ENCODE data around the gene SRF.

Gene SRF

GRCh38 chr6:43146709-43147688 lies 24.1 kb upstream of the SRF start:
- no peak for DNase-seq
- CTCF ChIA-PET: interaction anchor here (0.6 to 4.8 kb wide), 10 partner anchors 22 to 248 kb away, joined by 3 to 41 read pairs (median 3); no protein-coding TSS in a partner anchor
- POLR2A ChIA-PET: no interaction called here

DNA sequence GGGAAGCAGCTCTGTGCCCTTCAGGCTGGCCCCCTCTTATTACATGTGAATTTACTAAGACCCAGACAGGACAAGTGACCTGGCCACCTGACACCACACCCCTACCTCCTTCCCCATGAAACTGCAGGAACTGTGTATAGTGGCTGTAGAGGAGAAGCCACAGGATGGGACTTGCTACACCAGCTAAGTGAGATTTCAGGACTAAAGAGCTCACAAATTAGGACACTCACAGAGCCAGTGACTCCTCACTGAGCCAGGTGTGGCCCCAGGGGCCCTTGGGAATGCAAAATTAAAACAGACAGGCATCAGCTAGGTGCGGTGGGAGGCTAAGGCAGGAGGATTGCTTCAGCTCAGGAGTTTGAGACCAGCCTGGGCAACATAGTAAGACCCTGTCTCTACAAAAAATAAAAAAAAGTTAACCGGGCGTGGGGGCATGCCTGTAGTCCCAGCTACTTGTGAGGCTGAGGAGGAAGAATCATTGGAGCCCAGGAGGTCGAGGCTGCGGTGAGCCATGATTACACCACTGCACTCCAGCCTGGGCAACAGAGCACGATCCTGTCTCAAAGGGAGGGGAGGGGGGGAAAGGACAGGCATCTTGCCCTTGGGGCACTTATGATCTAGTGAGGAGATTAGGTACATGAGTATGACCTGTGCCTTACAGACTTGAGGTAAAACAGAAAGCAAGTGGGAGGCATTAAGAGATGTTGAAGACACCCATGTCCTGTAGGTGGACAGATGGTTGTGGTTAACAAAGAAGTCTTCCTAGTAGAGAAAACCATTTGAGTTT lies 23.2 kb upstream of the SRF start:
- DNase-seq: no peak
- peaks cover 3 to 34% (median 16%) of the 10 kb centered on the region in 4 experiments for H3K36me3 ChIP-seq (ENCODE audit: control insufficient read depth in 4 of 4, insufficient read depth in 4 of 4, low read length in 3 of 4)
- ChIA-PET POLR2A (no interaction called here), CTCF (interaction anchor here (0.8 to 1.6 kb wide), 7 partner anchors 21 to 249 kb away, joined by 3 to 5 read pairs (median 3); no protein-coding TSS in a partner anchor)
- H3K9me3 ChIP-seq (ENCODE audit: control extremely low read depth in 1 of 5, control insufficient read depth in 4 of 5, insufficient read depth in 2 of 5, low read depth in 1 of 5, low read length in 4 of 5): no peaks in the 10 kb centered on the region
- no peak overlapping the region for H3K27ac ChIP-seq (ENCODE audit: insufficient read depth in 1 of 2, low read depth in 1 of 2, low read length in 2 of 2, poor library complexity in 1 of 2, severe bottlenecking in 2 of 2)
- no peak overlapping the region for H3K4me3 ChIP-seq (ENCODE audit: control insufficient read depth in 1 of 7, extremely low read depth in 1 of 7, insufficient read depth in 4 of 7, low read depth in 2 of 7, low read length in 6 of 7)
- H3K27me3 ChIP-seq (replicated peaks in 2 of 5; ENCODE audit: control insufficient read depth in 4 of 5, insufficient read depth in 5 of 5, low read length in 4 of 5): no peaks in the 10 kb centered on the region
- WGBS (ENCODE audit: insufficient coverage): 97% methylated on average over 5 of the region's 6 CpGs
- H3K4me1 ChIP-seq (ENCODE audit: control extremely low read depth in 1 of 4, control insufficient read depth in 4 of 4, insufficient read depth in 4 of 4, low read length in 3 of 4): peaks cover 0 to 10% (median 5%) of the 10 kb centered on the region in 4 experiments

More at GRCh38 chr6:43146709-43147688, 24.1 kb upstream of the SRF start:
- Histone ChIP-seq H3K36me3 (ENCODE audit: control insufficient read depth in 4 of 4, insufficient read depth in 4 of 4, low read length in 3 of 4) (peaks cover 3 to 35% (median 17%) of the 10 kb centered on the region in 4 experiments), H3K27ac (ENCODE audit: insufficient read depth in 1 of 2, low read depth in 1 of 2, low read length in 2 of 2, poor library complexity in 1 of 2, severe bottlenecking in 2 of 2) (no peak overlapping the region), H3K4me3 (ENCODE audit: control insufficient read depth in 1 of 7, extremely low read depth in 1 of 7, insufficient read depth in 4 of 7, low read depth in 2 of 7, low read length in 6 of 7) (no peak overlapping the region), H3K27me3 (replicated peaks in 2 of 5; ENCODE audit: control insufficient read depth in 4 of 5, insufficient read depth in 5 of 5, low read length in 4 of 5) (no peaks in the 10 kb centered on the region), H3K4me1 (ENCODE audit: control extremely low read depth in 1 of 4, control insufficient read depth in 4 of 4, insufficient read depth in 4 of 4, low read length in 3 of 4) (peaks cover 0 to 10% (median 5%) of the 10 kb centered on the region in 4 experiments), H3K9me3 (ENCODE audit: control extremely low read depth in 1 of 5, control insufficient read depth in 4 of 5, insufficient read depth in 2 of 5, low read depth in 1 of 5, low read length in 4 of 5) (no peaks in the 10 kb centered on the region)
- 98% methylated on average over 8 of the region's 8 CpGs for WGBS (ENCODE audit: insufficient coverage)

- 100% methylated on average over 1 of the region's 1 CpG for WGBS (ENCODE audit: insufficient coverage)
- Histone ChIP-seq H3K27me3 (replicated peaks in 2 of 5; ENCODE audit: control insufficient read depth in 4 of 5, insufficient read depth in 5 of 5, low read length in 4 of 5) (no peaks in the 10 kb centered on the region), H3K9me3 (ENCODE audit: control extremely low read depth in 1 of 5, control insufficient read depth in 4 of 5, insufficient read depth in 2 of 5, low read depth in 1 of 5, low read length in 4 of 5) (no peaks in the 10 kb centered on the region), H3K4me1 (ENCODE audit: control extremely low read depth in 1 of 4, control insufficient read depth in 4 of 4, insufficient read depth in 4 of 4, low read length in 3 of 4) (no peaks in the 10 kb centered on the region), H3K27ac (ENCODE audit: insufficient read depth in 1 of 2, low read depth in 1 of 2, low read length in 2 of 2, poor library complexity in 1 of 2, severe bottlenecking in 2 of 2) (no peak overlapping the region), H3K4me3 (ENCODE audit: control insufficient read depth in 1 of 7, extremely low read depth in 1 of 7, insufficient read depth in 4 of 7, low read depth in 2 of 7, low read length in 6 of 7) (no peak overlapping the region), H3K36me3 (ENCODE audit: control insufficient read depth in 4 of 4, insufficient read depth in 4 of 4, low read length in 3 of 4) (peaks cover 3 to 33% (median 16%) of the 10 kb centered on the region in 4 experiments)
- DNase-seq: no peak
- POLR2A ChIA-PET: interaction anchor here (0.9 kb wide), 1 partner anchor 8 kb away, joined by 4 read pairs; no protein-coding TSS in a partner anchor
- CTCF ChIA-PET: interaction anchor here (0.8 kb wide), 1 partner anchor 489 kb away, joined by 3 read pairs; no protein-coding TSS in a partner anchor
These were observed 21.8 kb upstream of the SRF start for GRCh38 chr6:43149265-43149664.

GRCh38 chr6:43150051-43150751 lies 20.9 kb upstream of the SRF start:
- POLR2A ChIA-PET: no interaction called here
- H3K36me3 ChIP-seq (ENCODE audit: control insufficient read depth in 4 of 4, insufficient read depth in 4 of 4, low read length in 3 of 4): peaks cover 3 to 24% (median 11%) of the 10 kb centered on the region in 4 experiments

GRCh38 chr6:43159599-43159998 lies 11.5 kb upstream of the SRF start:
- no peak for DNase-seq
- Histone ChIP-seq H3K4me3 (ENCODE audit: control insufficient read depth in 1 of 7, extremely low read depth in 1 of 7, insufficient read depth in 4 of 7, low read depth in 2 of 7, low read length in 6 of 7) (no peak overlapping the region), H3K4me1 (ENCODE audit: control extremely low read depth in 1 of 4, control insufficient read depth in 4 of 4, insufficient read depth in 4 of 4, low read length in 3 of 4) (no peaks in the 10 kb centered on the region), H3K9me3 (ENCODE audit: control extremely low read depth in 1 of 5, control insufficient read depth in 4 of 5, insufficient read depth in 2 of 5, low read depth in 1 of 5, low read length in 4 of 5) (no peaks in the 10 kb centered on the region), H3K36me3 (ENCODE audit: control insufficient read depth in 4 of 4, insufficient read depth in 4 of 4, low read length in 3 of 4) (peaks cover 0 to 14% (median 7%) of the 10 kb centered on the region in 4 experiments), H3K27me3 (replicated peaks in 2 of 5; ENCODE audit: control insufficient read depth in 4 of 5, insufficient read depth in 5 of 5, low read length in 4 of 5) (no peaks in the 10 kb centered on the region), H3K27ac (ENCODE audit: insufficient read depth in 1 of 2, low read depth in 1 of 2, low read length in 2 of 2, poor library complexity in 1 of 2, severe bottlenecking in 2 of 2) (no peak overlapping the region)
- CTCF ChIA-PET: interaction anchor here (2.2 kb wide), 1 partner anchor 16 kb away, joined by 6 read pairs; no protein-coding TSS in a partner anchor
- 100% methylated on average over 8 of the region's 11 CpGs for WGBS (ENCODE audit: insufficient coverage)
- POLR2A ChIA-PET: no interaction called here

More at GRCh38 chr6:43150051-43150751, 20.9 kb upstream of the SRF start:
- no peaks in the 10 kb centered on the region for H3K27me3 ChIP-seq (replicated peaks in 2 of 5; ENCODE audit: control insufficient read depth in 4 of 5, insufficient read depth in 5 of 5, low read length in 4 of 5)
- no peaks in the 10 kb centered on the region for H3K4me1 ChIP-seq (ENCODE audit: control extremely low read depth in 1 of 4, control insufficient read depth in 4 of 4, insufficient read depth in 4 of 4, low read length in 3 of 4)
- H3K9me3 ChIP-seq (ENCODE audit: control extremely low read depth in 1 of 5, control insufficient read depth in 4 of 5, insufficient read depth in 2 of 5, low read depth in 1 of 5, low read length in 4 of 5): no peaks in the 10 kb centered on the region
- no peak for DNase-seq
- no peak overlapping the region for H3K27ac ChIP-seq (ENCODE audit: insufficient read depth in 1 of 2, low read depth in 1 of 2, low read length in 2 of 2, poor library complexity in 1 of 2, severe bottlenecking in 2 of 2)
- WGBS (ENCODE audit: insufficient coverage): 89% methylated on average over 6 of the region's 7 CpGs
- CTCF ChIA-PET: interaction anchor here (0.7 to 0.8 kb wide), 2 partner anchors 11 to 490 kb away, joined by 3 read pairs; no protein-coding TSS in a partner anchor
- no peak overlapping the region for H3K4me3 ChIP-seq (ENCODE audit: control insufficient read depth in 1 of 7, extremely low read depth in 1 of 7, insufficient read depth in 4 of 7, low read depth in 2 of 7, low read length in 6 of 7)

DNA sequence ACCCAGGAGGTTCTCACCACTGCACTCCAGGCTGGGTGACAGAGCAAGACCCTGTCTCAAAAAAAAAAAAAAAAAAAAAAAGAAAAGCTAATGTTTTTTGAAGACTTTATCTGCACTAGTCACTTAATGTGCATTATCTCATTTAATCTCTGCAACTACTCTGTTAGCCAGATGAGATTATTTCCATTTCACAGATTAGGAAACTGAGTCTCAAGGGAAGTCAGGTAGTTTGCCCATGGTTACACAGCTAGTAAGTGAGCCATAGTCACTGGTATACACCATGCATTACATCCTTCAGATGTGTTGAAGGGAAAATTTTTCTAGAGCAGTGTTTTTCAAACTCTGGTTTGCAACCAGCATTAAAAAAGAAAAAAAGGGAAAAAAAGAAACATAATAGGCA lies 7.2 kb upstream of the SRF start:
- Histone ChIP-seq H3K36me3 (ENCODE audit: control insufficient read depth in 4 of 4, insufficient read depth in 4 of 4, low read length in 3 of 4) (peaks cover 0 to 14% (median 6%) of the 10 kb centered on the region in 4 experiments), H3K9me3 (ENCODE audit: control extremely low read depth in 1 of 5, control insufficient read depth in 4 of 5, insufficient read depth in 2 of 5, low read depth in 1 of 5, low read length in 4 of 5) (no peaks in the 10 kb centered on the region), H3K4me1 (ENCODE audit: control extremely low read depth in 1 of 4, control insufficient read depth in 4 of 4, insufficient read depth in 4 of 4, low read length in 3 of 4) (no peaks in the 10 kb centered on the region), H3K27ac (ENCODE audit: insufficient read depth in 1 of 2, low read depth in 1 of 2, low read length in 2 of 2, poor library complexity in 1 of 2, severe bottlenecking in 2 of 2) (no peak overlapping the region), H3K4me3 (ENCODE audit: control insufficient read depth in 1 of 7, extremely low read depth in 1 of 7, insufficient read depth in 4 of 7, low read depth in 2 of 7, low read length in 6 of 7) (no peak overlapping the region), H3K27me3 (replicated peaks in 2 of 5; ENCODE audit: control insufficient read depth in 4 of 5, insufficient read depth in 5 of 5, low read length in 4 of 5) (no peaks in the 10 kb centered on the region)
- DNase-seq: no peak
- POLR2A ChIA-PET: no interaction called here
- CTCF ChIA-PET: interaction anchor here (1.8 kb wide), 1 partner anchor 20 kb away, joined by 5 read pairs; no protein-coding TSS in a partner anchor

Data from common myeloid progenitor, CD34-positive (primary cell).